Stimulated activated CD8-positive, alpha-beta memory T cell treated with anti-CD3 and anti-CD28 coated beads, Interleukin-12 subunit alpha, Interleukin-12 subunit beta, amount 100 ng/mL, for 4 hours (primary cell): ENCODE measurements around the gene RAC3.
A peak's percentile ranks its signal among the peaks of the same experiment; 100 is the strongest.

Source experiments
- DNase-seq: peaks from one replicate; pipeline ENCODE4 v3.0.0-alpha.2; 2020; ENCODE audit warnings: low read depth

The RAC3 gene

GRCh38 chr17:82012640-82013295 is 18.7 kb upstream of the RAC3 start:
- DNase-seq: no peak

GRCh38 chr17:82013341-82013740 is 18.1 kb upstream of the RAC3 start:
- DNase-seq: no peak

- no peak for DNase-seq
Measured at GRCh38 chr17:82013772-82014321, 17.6 kb upstream of the RAC3 start.

- no peak for DNase-seq
Measured at GRCh38 chr17:82014432-82014831, 17.0 kb upstream of the RAC3 start.

GRCh38 chr17:82014971-82015310 is 16.5 kb upstream of the RAC3 start:
- no peak for DNase-seq

GRCh38 chr17:82015311-82015971 is 16.0 kb upstream of the RAC3 start:
- no peak for DNase-seq

GRCh38 chr17:82016061-82016874 is 15.2 kb upstream of the RAC3 start:
- no peak for DNase-seq

- no peak for DNase-seq
Measured at GRCh38 chr17:82016875-82017459, 14.5 kb upstream of the RAC3 start.

GRCh38 chr17:82017612-82018151 is 13.8 kb upstream of the RAC3 start:
- no peak for DNase-seq

- no peak for DNase-seq
Measured at GRCh38 chr17:82018152-82018988, 13.1 kb upstream of the RAC3 start.

GRCh38 chr17:82018989-82019689 is 12.3 kb upstream of the RAC3 start:
- no peak for DNase-seq

GRCh38 chr17:82019690-82020571 is 11.5 kb upstream of the RAC3 start:
- peak; percentile 27 for DNase-seq

- DNase-seq: no peak
Measured at GRCh38 chr17:82020572-82021106, 10.8 kb upstream of the RAC3 start.

- DNase-seq: peak; percentile 27
Measured at GRCh38 chr17:82021107-82021899, 10.2 kb upstream of the RAC3 start.

GRCh38 chr17:82021900-82022309 is 9.6 kb upstream of the RAC3 start:
- no peak for DNase-seq

- DNase-seq: no peak
Measured at GRCh38 chr17:82022310-82022980, 9.0 kb upstream of the RAC3 start, which contains the start of gene CENPX. TSS of gene CENPX (minus strand) at chr17:82022878. CDS start at chr17:82022861, 17 bp downstream.

GRCh38 chr17:82022981-82023446 is 8.5 kb upstream of the RAC3 start, which contains the start of gene LRRC45:
TSS of gene LRRC45 (plus strand) at chr17:82023305. CDS start at chr17:82023644, 339 bp downstream.
- DNase-seq: peak; percentile 100
